GM21825 (cell line): ENCODE results near the gene TFCP2L1.
"Not testable (repeated sequence)": the region's sequence is repeated elsewhere in the genome, so short reads cannot be mapped to it uniquely, and the experiment has no call there.

Experiments
- ATAC-seq: cut with Tn5 transposase; IDR thresholded peaks from one replicate; pipeline ENCODE4 v1.9.1; 2021; ENCODE audit warnings: mild to moderate bottlenecking, moderate library complexity; ENCODE audit not compliant: unreplicated experiment

The TFCP2L1 gene, protein sequence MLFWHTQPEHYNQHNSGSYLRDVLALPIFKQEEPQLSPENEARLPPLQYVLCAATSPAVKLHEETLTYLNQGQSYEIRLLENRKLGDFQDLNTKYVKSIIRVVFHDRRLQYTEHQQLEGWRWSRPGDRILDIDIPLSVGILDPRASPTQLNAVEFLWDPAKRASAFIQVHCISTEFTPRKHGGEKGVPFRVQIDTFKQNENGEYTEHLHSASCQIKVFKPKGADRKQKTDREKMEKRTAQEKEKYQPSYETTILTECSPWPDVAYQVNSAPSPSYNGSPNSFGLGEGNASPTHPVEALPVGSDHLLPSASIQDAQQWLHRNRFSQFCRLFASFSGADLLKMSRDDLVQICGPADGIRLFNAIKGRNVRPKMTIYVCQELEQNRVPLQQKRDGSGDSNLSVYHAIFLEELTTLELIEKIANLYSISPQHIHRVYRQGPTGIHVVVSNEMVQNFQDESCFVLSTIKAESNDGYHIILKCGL

DNA sequence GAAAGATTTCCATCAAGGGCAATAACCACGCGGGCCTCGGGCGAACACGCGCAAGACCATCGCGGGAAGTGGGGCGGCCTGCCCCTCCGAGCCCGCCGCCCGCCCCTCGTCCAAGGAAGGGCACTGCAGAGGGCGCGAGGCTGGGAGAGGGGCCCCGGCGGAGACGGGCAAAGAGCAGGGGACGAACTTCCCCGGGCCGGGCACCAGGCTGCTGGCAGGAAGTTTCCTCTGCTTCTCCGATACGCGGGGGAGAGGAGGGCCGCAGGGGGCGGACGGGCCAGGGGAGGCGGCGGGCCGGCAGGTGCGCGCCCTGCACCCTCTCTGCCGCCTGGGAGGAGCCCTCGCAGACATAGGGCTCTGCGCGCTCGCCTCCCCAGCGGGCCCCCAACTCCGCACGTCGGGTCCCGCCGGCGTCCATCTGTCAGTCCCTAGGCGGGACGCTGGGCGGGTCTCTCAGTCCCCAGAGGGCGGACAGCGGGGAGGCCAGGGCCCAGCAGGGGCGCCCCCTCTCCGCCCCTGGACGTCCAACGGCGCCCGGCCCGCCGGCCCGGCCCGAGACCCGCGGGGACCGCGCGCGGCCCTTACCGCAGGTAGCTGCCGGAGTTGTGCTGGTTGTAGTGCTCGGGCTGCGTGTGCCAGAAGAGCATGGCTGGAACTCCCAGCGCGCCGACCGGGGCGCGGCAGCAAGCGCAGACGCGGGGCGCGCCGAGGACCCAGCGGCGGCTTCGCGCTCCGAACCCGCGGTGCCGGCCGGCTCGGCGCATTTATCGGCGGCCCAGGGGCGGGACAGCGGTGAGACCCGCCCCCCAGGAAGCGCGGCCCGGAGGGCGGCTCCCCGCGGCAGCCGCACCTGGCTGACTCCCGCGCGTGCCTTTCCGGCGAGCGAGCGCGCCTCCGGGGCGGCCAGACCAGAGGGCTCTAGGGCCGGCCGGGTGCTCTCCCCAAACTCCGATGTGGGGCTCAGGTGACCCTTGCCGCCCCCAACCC is at the start of gene TFCP2L1:
Gene TFCP2L1, minus strand, starts transcription at position 740 of the 987 bp plus-strand sequence. Its CDS starts 93 bp downstream, at position 647.
- no peak for ATAC-seq

DNA sequence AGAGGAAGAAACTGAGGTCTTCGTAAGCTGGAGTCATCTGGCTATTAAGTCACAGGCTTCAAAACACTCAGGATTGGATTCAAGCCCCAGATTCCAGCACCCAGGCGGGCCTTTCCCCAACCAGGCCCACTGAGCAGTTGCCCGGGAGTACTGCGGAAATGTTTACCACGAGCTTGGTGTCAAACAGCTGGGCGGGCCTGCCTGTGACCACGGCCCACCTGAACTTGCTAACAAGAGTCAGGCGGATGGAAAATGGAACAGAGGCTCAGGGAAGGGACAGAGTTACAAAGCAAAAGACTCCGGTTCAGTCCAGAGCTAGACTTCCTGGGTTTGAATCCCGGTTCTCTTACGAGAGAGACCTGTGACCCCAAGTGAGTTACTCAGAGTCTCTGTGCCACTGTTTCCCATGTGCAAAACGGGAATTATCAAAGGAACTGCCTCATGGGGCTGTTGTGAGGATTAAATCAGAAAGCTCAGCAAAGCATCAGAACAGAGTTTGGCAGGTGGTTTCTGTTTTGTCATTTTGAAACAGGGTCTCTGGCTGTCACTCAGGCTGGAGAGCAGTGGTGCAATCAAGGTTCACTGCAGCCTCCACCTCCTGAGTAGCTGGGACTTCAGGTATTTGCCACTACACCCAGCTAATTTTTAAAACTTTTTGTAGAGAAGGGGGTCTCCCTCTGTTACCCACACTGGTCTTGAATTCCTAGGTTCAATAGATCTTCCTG is 49.0 kb upstream of the TFCP2L1 start:
- ATAC-seq, result peak; percentile 70

DNA sequence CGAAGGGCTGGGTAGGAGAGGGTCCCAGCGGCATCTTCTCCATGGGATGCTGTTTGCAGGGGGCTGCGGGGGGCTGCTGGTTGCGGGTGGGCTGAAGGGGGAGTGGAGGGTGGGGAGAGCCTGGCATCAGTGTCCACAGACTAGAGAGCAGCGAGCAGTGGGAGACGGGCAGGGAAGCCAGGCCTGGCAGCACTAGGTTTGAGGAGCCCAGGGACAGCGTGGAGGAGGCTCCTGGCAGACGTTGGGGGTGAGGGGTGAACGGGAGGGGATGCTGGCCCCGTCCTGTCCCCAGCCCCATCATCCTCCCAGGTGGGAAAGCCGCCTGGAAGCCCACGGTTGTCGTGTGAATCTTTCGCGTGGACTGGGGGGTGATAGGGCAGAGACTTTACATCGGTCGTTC is 48.2 kb upstream of the TFCP2L1 start:
- ATAC-seq, result no peak

DNA sequence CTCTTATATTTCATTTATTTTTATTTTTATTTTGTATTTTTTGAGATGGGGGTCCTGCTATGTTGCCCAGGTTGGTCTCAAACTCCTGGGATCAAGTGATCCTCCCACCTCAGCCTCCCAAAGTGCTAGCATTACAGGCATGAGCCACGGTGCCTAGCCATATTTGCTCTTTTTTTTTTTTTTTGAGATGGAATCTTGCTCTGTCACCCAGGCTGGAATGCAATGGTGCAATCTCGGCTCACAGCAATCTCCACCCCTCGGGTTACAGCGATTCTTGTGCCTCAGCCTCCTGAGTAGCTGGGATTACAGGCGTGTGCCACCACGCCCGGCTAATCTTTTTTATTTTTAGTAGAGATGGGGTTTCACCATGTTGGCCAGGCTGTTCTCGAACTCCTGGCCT is 46.3 kb upstream of the TFCP2L1 start:
- ATAC-seq, result not testable (repeated sequence)

DNA sequence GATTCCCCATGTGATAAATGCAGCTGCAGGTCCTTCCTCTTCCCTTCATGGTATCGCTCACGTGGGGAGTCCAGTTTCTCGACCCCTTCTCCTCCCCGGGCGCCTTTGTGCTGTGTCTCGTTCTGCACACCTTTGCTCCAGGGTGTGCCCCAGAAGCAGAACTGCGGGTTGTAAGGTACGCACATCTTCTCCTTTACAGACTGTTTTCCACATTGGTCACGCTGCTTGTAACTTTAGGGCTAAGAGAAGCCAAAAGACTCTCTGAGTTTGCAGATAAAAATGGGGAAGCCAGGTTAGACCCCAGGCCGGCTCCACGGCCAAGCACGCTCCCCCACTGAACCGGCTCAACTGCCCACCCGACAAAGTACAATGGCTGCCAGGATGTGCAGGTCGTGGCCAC is 45.9 kb upstream of the TFCP2L1 start:
- ATAC-seq, result no peak

DNA sequence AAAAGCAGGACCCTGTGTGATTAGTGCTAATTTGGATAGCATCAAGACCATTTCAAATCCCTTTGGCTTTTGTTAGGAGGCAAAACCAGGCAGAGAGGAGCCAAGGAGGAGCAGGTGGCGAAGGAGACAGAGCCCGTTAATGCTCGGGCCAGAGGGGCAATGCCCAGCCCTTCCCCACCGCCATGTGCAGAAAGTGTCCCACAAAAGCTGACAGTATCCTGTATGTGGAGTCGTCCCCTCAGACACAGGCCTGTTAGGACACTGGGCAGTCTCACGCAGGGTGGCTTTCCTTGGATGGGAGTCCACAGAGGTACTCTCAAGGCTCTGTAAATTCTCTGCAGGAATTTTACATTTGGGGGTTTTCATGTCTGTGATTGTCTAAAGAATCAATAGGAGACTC is 44.8 kb upstream of the TFCP2L1 start:
- no peak for ATAC-seq

DNA sequence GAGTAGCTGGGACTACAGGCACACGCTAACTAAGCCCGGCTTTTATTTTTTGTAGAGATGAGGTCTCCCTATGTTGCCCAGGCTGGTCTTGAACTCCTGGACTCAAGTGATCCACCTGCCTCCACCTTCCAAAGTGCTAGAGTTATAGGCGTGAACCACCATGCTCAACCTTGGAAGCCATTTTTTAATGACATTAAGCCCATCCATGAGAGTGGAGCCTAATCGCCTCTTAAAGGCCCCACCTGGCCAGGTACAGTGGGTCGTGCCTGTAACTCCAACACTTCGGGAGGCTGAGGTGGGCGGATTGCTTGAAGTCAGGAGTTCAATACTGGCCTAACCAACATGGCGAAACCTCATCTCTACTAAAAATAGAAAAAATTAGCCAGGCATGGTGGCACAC is 41.6 kb upstream of the TFCP2L1 start:
- ATAC-seq, result no peak

DNA sequence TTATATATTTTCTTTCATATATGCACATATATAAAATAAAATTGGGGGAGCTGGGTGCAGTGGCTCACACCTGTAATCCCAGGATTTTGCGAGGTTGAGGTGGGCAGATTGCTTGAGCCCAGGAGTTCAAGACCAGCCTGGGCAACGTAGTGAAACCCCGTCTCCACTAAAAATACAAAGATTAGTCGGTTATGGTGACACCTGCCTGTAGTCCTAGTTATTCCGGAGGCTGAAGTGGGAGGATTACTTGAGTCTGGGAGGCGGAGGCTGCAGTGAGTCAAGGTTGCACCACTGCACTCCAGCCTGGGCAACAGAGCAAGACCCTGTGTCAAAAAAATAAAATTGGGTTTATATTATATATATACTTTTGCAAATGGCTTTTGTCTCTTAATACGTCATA is 39.6 kb upstream of the TFCP2L1 start:
- no peak for ATAC-seq

DNA sequence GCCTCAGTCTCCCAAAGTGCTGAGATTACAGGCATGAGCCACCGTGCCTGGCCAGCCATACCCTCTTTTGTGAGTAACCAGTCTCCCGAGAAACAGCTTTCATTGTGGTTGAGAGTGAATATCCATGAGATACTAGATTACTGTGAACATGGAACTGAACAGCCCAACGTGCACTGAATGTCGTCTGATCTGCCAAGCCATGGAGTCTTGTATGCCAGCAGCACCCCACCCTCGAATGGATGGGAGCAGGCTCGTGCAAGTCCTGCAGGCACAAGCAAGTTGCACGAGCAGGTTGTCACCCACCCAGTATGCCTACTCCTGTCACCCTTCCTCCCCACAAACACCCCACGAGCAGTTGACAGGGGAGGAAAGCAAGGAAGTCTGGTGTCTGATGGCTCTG is 36.5 kb upstream of the TFCP2L1 start:
- ATAC-seq, result no peak

DNA sequence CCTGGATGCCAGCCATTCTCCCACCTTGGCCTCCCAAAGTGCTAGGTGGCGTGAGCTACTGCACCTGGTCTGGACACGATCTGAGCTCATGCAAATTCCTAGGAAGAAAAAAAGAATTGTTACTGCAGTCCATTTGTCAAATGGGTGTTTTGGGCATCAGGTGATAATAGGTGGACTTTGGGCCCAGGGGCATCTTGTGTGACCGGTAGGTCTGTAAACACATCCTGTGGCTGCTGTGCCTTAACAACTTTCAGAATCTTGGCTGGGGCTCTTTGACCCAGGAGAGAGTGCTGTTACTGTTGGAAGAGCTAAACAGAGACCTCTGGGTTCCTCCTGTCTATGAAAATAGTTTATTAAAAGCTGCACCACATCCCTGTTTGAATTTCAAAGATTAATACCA is 34.9 kb upstream of the TFCP2L1 start:
- ATAC-seq, result no peak

DNA sequence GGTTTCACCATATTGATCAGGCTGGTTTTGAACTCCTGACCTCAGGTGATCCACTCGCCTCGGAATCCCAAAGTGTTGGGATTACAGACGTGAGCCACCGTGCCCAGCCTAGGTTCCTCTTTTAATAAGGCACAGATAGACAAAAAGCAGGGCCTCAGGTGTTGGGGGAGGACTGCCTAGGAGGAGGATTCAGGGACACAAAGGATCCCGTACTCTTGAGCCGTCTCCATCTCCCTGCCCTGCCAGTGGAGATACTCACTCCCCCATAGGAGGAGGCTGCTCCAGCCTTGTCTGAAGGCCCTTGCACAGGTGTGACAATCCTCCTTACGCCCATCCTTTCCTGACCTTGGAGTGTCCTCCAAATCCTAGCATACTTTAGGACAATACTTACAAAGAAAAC is 32.0 kb upstream of the TFCP2L1 start:
- no peak for ATAC-seq

DNA sequence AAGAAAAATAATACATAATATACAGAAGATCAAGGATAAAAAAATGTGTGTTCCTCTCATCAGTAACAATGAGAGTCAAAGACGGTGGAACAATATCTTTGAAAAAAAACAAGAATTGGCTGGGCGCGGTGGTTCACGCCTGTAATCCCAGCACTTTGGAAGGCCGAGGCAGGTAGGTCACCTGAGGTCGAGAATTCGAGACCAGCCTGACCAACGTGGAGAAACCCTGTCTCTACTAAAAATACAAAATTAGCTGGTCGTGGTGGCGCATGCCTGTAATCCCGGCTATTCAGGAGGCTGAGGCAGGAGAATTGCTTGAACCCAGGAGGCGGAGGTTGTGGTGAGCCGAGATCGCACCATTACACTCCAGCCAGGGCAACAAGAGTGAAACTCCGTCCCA is 28.7 kb upstream of the TFCP2L1 start:
- not testable (repeated sequence) for ATAC-seq

DNA sequence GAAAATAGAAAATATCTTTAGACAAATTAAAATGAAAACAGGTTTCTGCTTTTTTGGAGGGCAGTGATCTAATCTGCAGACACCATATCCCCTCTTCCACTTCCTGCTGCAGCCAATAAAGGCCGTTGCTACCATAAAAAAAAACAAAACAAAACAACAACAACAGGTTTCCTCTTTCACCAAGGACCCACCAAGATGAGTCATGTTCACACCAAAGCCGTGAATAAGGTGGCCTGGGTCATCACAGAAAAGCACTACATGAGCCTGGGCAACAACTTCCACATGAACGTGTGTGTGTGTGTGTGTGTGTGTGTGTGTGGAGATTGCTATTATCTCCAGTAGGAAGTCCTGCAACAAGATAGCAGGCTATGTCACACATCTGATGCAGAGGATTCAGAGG is 24.8 kb upstream of the TFCP2L1 start:
- peak; percentile 89 for ATAC-seq

DNA sequence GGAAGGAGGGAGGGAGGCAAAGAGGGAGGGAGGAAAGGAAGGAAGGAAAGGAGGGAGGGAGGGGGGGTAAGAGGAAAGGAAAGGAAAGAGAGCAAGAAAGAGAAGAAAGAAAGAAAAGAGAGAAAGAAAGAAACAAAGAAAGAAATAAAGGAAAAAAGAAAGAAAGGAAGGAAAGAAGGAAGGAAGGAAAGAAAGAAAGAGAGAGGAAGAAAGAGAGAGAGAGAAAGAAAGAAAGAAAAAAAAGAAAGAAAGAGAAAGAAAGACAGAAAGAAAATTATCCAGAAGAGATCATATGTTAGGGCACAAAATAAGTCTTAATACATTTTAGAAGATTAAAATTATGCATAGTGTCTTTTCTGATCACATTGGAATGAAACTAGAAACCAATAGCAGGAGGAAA is 24.3 kb upstream of the TFCP2L1 start:
- no peak for ATAC-seq

DNA sequence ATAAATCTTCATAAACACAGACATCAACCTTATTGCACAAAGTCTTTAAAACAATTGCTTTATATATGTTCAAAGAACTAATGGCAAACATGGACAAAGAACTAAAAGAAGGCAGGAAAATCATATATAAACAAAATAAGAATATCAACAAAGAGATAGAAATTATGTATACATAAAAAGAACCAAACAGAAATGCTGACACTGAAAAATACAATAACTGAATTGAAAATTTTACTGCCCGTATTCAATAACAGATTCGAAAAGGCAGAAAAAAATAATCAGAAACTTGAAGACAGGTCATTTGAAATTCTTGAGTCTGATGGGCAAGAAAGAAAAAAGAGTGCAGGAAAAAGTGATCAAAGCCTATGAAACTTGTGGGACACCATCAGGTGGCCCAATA is 22.0 kb upstream of the TFCP2L1 start:
- no peak for ATAC-seq

DNA sequence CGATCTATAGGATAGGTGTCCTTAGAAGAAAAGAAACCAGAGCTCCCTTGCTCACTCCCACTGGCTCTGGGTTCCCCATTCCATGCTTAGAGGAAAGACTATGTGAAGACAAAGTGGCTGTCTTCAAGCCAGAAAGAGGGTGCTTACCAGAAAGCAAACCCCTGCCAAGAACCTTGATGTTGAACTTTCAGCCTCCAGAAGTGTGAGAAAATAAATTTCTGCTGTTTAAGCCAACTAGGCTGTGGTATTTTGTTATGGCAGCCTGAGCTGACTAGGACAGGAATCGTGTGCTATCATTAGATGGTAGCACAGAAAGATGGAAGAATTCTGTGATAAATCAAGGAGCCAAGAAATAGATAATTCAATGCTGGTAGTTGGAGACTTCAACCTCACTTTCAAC is 19.9 kb upstream of the TFCP2L1 start:
- ATAC-seq, result no peak

DNA sequence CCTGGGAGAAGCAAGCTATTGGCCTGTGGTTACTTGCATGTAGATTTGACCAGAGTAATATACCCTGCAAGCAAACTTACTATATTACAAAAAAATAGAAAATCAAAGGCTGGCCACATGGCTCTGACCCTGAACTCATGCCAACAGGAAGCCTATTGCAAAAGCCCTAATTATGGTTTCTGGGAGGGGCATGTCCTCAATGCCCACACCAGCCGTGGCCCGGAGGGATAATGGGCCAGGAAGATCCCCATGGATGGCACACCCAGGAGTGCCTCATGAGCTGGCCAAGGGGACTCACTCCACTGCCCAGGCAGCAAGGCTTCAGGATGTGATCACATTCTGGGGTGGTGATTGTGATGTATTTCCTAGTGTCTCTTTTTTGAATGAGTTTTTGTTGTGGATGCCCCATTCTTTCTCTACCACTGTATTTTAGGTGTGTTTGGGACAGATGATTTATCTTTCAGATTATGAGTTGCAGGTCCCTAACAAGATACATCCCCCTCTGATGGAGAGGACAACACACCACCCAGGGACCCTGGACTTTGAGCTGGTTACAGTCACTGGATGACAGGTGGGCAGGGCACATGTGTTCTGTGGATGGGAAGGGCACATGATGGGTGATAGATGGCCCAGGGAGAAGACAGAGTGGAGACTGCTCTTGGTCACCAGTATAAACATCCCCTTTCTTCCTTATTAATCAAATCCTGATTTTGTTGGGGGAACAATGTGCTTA is 18.7 kb upstream of the TFCP2L1 start:
- ATAC-seq, result no peak

DNA sequence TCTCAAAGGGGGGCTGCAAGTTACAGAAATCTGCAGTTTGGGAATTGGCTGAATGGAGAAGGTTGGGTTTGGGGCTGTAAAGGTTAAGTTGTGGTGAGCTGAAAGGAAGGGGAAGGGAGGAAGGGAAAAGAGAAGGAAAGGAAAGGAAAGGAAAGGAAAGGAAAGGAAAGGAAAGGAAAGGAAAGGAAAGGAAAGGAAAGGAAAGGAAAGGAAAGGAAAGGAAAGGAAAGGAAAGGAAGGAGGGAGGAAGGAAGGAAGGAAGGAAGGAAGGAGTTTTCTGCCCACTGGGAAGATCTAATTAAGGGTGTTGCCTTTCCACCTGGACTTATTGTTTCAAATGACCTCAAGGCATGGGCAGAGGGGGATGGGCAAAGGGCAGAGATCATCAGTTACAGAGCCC is 16.2 kb upstream of the TFCP2L1 start:
- not testable (repeated sequence) for ATAC-seq

DNA sequence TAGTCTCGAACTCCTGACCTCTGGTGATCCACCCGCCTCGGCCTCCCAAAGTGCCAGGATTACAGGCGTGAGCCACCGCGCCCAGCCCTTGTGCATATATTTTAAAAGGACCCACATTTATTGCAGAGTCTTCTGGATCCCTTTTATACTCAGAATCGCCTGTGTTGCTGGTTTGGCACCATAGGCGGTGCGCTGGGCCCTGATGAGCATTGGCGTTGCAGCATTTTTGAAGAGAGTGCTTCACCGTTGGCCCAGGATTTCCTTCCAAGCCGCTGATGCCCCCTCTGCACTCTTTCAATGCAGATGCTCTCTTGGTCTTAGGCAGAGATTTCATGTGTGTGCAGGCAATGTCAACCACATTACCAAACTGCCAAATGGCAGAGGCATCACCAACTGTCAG is 13.5 kb upstream of the TFCP2L1 start:
- ATAC-seq, result no peak

DNA sequence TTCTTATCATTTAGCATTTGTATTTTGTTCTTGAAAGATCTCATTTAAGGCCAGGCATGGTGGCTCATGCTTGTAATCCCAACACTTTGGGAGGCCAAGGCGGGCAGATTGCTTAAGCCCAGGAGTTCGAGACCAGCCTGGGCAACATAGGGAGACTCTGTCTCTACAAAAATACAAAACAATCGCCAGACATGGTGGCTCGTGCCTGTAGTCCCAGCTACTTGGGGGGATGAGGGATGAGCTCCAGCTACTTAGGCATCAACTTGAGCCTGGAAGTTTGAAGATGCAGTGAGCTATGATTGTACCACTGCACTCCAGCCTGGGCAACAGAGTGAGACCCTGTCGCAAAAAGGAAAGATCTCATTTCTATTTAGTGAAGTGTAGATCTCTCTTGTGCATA is 12.9 kb upstream of the TFCP2L1 start:
- ATAC-seq, result not testable (repeated sequence)
